ENCODE data around the gene TFR2.

GRCh38 chr7:100572949-100573675 lies 68.2 kb downstream of the TFR2 start:
- TF ChIP-seq CTCF (conservative IDR thresholded peaks at IDR 0.05) (no peak), EZH2 (IDR thresholded peaks at IDR 0.05; ENCODE audit: low read depth) (no peak)
